Heart right ventricle (tissue), 16 donors: ENCODE measurements around the gene KCTD20. TPM values are rescaled to one million over a fixed set of nuclear protein-coding genes. Genes with fewer than 3 reads are reported as not detected.
A peak's percentile ranks its signal among the peaks of the same experiment; 100 is the strongest.

Experiments
- ATAC-seq, 8 donors: fragments of 200-7000 bp; cut with Tn5 transposase; one replicate each; pipeline ENCODE4 v1.9.1; 2020; ENCODE audit warnings: mild to moderate bottlenecking in 8 of 8, moderate library complexity in 8 of 8, moderate number of reproducible peaks in 1 of 8
- DNase-seq, 2 donors: peaks; one replicate each; pipeline ENCODE4 v3.0.0-alpha.2; 2020
- H3K27ac ChIP-seq, 10 donors: fragments of 200-600 bp; sonication (generic) in 2 of 10; one replicate each; pipeline versions ENCODE4 v1.5.0 to v1.8.0; 2020 to 2022; ENCODE audit warnings: mild to moderate bottlenecking in 3 of 10
- H3K27me3 ChIP-seq, 7 donors: fragments of 200-600 bp; one replicate each; pipeline ENCODE4 v1.8.0; 2021 to 2022; ENCODE audit warnings: mild to moderate bottlenecking in 2 of 7
- H3K36me3 ChIP-seq, 9 donors: fragments of 200-600 bp; sonication (generic) in 1 of 9; one replicate each; pipeline versions ENCODE4 v1.5.0 to v1.8.0; 2020 to 2022; ENCODE audit warnings: mild to moderate bottlenecking in 2 of 9
- H3K4me1 ChIP-seq, 9 donors: fragments of 200-600 bp; sonication (generic) in 1 of 9; one replicate each; pipeline versions ENCODE4 v1.5.0 to v1.8.0; 2020 to 2022; ENCODE audit warnings: mild to moderate bottlenecking in 4 of 9
- H3K4me3 ChIP-seq, 10 donors: fragments of 200-600 bp; sonication (generic) in 2 of 10; one replicate each; pipeline versions ENCODE4 v1.5.0 to v1.8.0; 2020 to 2022; ENCODE audit warnings: mild to moderate bottlenecking in 7 of 10, moderate library complexity in 2 of 10
- H3K9me3 ChIP-seq, 11 donors: fragments of 200-600 bp in 10 of 11; sonication (generic) in 2 of 11; one replicate each; pipeline versions ENCODE4 v1.5.0 to v1.8.0; 2013 to 2022; ENCODE audit warnings: mild to moderate bottlenecking in 2 of 11, control low read depth in 1 of 11, moderate library complexity in 1 of 11
- CTCF ChIP-seq, 9 donors: fragments of 200-600 bp; sonication (generic) in 2 of 9; IDR thresholded peaks; one replicate each; pipeline versions ENCODE4 v1.5.0 to v1.8.0; 2021 to 2022; ENCODE audit warnings: antibody characterized with exemption in 9 of 9, mild to moderate bottlenecking in 5 of 9, moderate library complexity in 1 of 9
- WGBS, 2 donors: extraction: QIAGEN DNeasy Blood & Tissue Kit; methylation state at CpG; one replicate each; pipeline ENCODE4 v1.1.7; 2013; ENCODE audit warnings: inconsistent platforms in 1 of 2; 5-methylcytosine and 5-hydroxymethylcytosine counted together
- intact Hi-C, 10 donors: fragments of 100-400 bp; cut with DNase I; formaldehyde crosslinking; loops; one replicate each; pipeline versions ENCODE4 v1.11.1 to v1.14.2; 2022
- polyA plus RNA-seq, 2 donors: library from polyadenylated mRNA; stranded (reverse); fragments of 200-250 nt; gene quantifications; one replicate each; pipeline ENCODE4 v1.2.3, GENCODE V29; 2013
- total RNA-seq, 10 donors: library from RNA; stranded (reverse); fragmentation: NEBNext Ultra II Directional in 3 of 10; extraction: Animal tissue kit (Norgen Biotek cat#: 25700) in 3 of 10; gene quantifications; one replicate each; pipeline versions ENCODE4 v1.2.1 to v1.2.4, GENCODE V29; 2021 to 2023
- donor health status: Arrhythmogenic right ventricular cardiomyopathy.
- donor health status: ischemic (EF 13 %, LVEDD 7.1; RV severe dilation, severe dysfunction).
- donor health status: healthy with polysubstance abuse.
- donor health status: DM: no; HTN: yes; CAD: no.
- donor health status: DM: no; HTN: no; CAD: no.
- donor health status: ischemic (EF 25% LVEDD 6.9; RV normal size, moderate dysfunction).
- donor health status: ischemic (EF 25% LVEDD 5.7; RV mildly dilated, moderate dysfunction).
- donor health status: healthy.
- donor health status: DM: yes; HTN: yes; CAD: no.
- donor health status: Ischemic cardiomyopathy.
- donor health status: ischemic (EF 35%, LVEDD 5.7; RV mildly dilated, moderate dysfunction).
- donor health status: nonischemic (EF 11% LVEDD 7.7; RV severe dilation, severe dysfunction).
- donor health status: DM: yes; HTN: yes; CAD: no.
- donor health status: PGD.
- donor health status: ischemic (EF 29% LVEDD 5.4; RV normal size, mild dysfunction).
- donor health status: nonischemic (EF 23%, LVEDD 6.1; RV moderate dilation, normal function).

The KCTD20 gene
- total and polyA plus RNA-seq, 12 donors = 8.9 to 36.6 (median 25.1) TPM

- TF ChIP-seq CTCF (IDR thresholded peaks at IDR 0.05) = no peak
- intact Hi-C loops = no loop called here
- no peak for DNase-seq
- Histone ChIP-seq H3K4me3 (no peak overlapping the region), H3K36me3 (peaks cover 0 to 100% (median 36%) of the 10 kb centered on the region in 9 donors), H3K9me3 (no peaks in the 10 kb centered on the region), H3K27ac (no peak overlapping the region), H3K27me3 (no peaks in the 10 kb centered on the region), H3K4me1 (no peaks in the 10 kb centered on the region)
- ATAC-seq = no peak
- WGBS, 2 donors = 70 to 92% methylated on average over 4 of the region's 4 CpGs
Observed at GRCh38 chr6:36499918-36500317, 57.1 kb downstream of the KCTD20 start.

GRCh38 chr6:36501686-36502085 is 58.9 kb downstream of the KCTD20 start:
- H3K4me3 ChIP-seq = no peak overlapping the region
- H3K9me3 ChIP-seq = no peaks in the 10 kb centered on the region
- no peak for TF ChIP-seq CTCF (IDR thresholded peaks at IDR 0.05)
- 94 to 97% methylated on average over 6 of the region's 6 CpGs for WGBS, 2 donors
- peaks cover 0 to 14% (median 0%) of the 10 kb centered on the region in 9 donors for H3K4me1 ChIP-seq
- ATAC-seq = no peak
- no peak for DNase-seq
- H3K36me3 ChIP-seq = peaks cover 0 to 100% (median 35%) of the 10 kb centered on the region in 9 donors
- H3K27me3 ChIP-seq = no peaks in the 10 kb centered on the region
- intact Hi-C loops = no loop called here
- H3K27ac ChIP-seq = no peak overlapping the region

- no peak for DNase-seq
- TF ChIP-seq CTCF (IDR thresholded peaks at IDR 0.05) = no peak
- no peak for ATAC-seq
- H3K27me3 ChIP-seq = no peaks in the 10 kb centered on the region
- peaks cover 0 to 14% (median 0%) of the 10 kb centered on the region in 9 donors for H3K4me1 ChIP-seq
- 89 to 96% methylated on average over 3 of the region's 3 CpGs for WGBS, 2 donors
- no peak overlapping the region for H3K27ac ChIP-seq
- no peak overlapping the region for H3K4me3 ChIP-seq
- intact Hi-C loops = no loop called here
- H3K36me3 ChIP-seq = peaks cover 0 to 99% (median 20%) of the 10 kb centered on the region in 9 donors
- no peaks in the 10 kb centered on the region for H3K9me3 ChIP-seq
Observed at GRCh38 chr6:36504181-36504580, 61.4 kb downstream of the KCTD20 start.

GRCh38 chr6:36504982-36505381 is 62.2 kb downstream of the KCTD20 start:
- Histone ChIP-seq H3K36me3 (peaks cover 0 to 96% (median 15%) of the 10 kb centered on the region in 9 donors), H3K4me3 (no peak overlapping the region), H3K27ac (peak overlapping the region in 1 of 10 donors; percentile 18), H3K27me3 (no peaks in the 10 kb centered on the region), H3K9me3 (no peaks in the 10 kb centered on the region), H3K4me1 (peaks cover 0 to 14% (median 0%) of the 10 kb centered on the region in 9 donors)
- WGBS, 2 donors = 100% methylated on average over 2 of the region's 2 CpGs
- ATAC-seq = peak in 1 of 8 donors; percentile 22
- TF ChIP-seq CTCF (IDR thresholded peaks at IDR 0.05) = no peak
- intact Hi-C loops = no loop called here
- no peak for DNase-seq
